Measurements from ENCODE around the gene ANKRD28. TPM values are rescaled to one million over a fixed set of nuclear protein-coding genes. Genes with fewer than 3 reads are reported as not detected.

Gene ANKRD28
- polyA plus RNA-seq, 1 experiment: 50.9 TPM

- no peak for DNase-seq (ENCODE audit: low read depth)
- Histone ChIP-seq H3K36me3 (ENCODE audit: control insufficient read depth, insufficient read depth, low read length) (peaks cover 5% of the 10 kb centered on the region), H3K27me3 (ENCODE audit: control insufficient read depth, insufficient read depth, low read length) (no peaks in the 10 kb centered on the region), H3K4me3 (ENCODE audit: low read depth, low read length) (no peak overlapping the region)
- ChIA-PET POLR2A (no interaction called here), CTCF (interaction anchor here (1.9 kb wide), 1 partner anchor 93 kb away, joined by 5 read pairs; no protein-coding TSS in a partner anchor)
- no peak for TF ChIP-seq CTCF (IDR thresholded peaks at IDR 0.05; ENCODE audit: insufficient read depth, low read depth, low read length)
These were observed 74.2 kb downstream of the ANKRD28 start for GRCh38 chr3:15723624-15723884.

GRCh38 chr3:15722877-15723623 is 74.7 kb downstream of the ANKRD28 start:
- Histone ChIP-seq H3K27me3 (ENCODE audit: control insufficient read depth, insufficient read depth, low read length) (no peaks in the 10 kb centered on the region), H3K4me3 (ENCODE audit: low read depth, low read length) (no peak overlapping the region), H3K36me3 (ENCODE audit: control insufficient read depth, insufficient read depth, low read length) (peaks cover 5% of the 10 kb centered on the region)
- no peak for TF ChIP-seq CTCF (IDR thresholded peaks at IDR 0.05; ENCODE audit: insufficient read depth, low read depth, low read length)
- ChIA-PET POLR2A (no interaction called here), CTCF (interaction anchor here (1.2 to 1.9 kb wide), 2 partner anchors 10 to 93 kb away, joined by 3 to 5 read pairs; no protein-coding TSS in a partner anchor)
- no peak for DNase-seq (ENCODE audit: low read depth)

GRCh38 chr3:15716178-15716577 is 81.6 kb downstream of the ANKRD28 start:
- no peak for TF ChIP-seq CTCF (IDR thresholded peaks at IDR 0.05; ENCODE audit: insufficient read depth, low read depth, low read length)
- peaks cover 5% of the 10 kb centered on the region; the same call in 1 of the 2 replicates for H3K36me3 ChIP-seq (ENCODE audit: control insufficient read depth, insufficient read depth, low read length)
- CTCF ChIA-PET: no interaction called here

GRCh38 chr3:15714448-15714847 is 83.3 kb downstream of the ANKRD28 start:
- no peak overlapping the region for H3K4me3 ChIP-seq (ENCODE audit: low read depth, low read length)
- ChIA-PET POLR2A (no interaction called here), CTCF (no interaction called here)
- no peak for TF ChIP-seq CTCF (IDR thresholded peaks at IDR 0.05; ENCODE audit: insufficient read depth, low read depth, low read length)
- DNase-seq (ENCODE audit: low read depth): no peak
- H3K27me3 ChIP-seq (ENCODE audit: control insufficient read depth, insufficient read depth, low read length): no peaks in the 10 kb centered on the region
- peaks cover 5% of the 10 kb centered on the region; the same call in 1 of the 2 replicates for H3K36me3 ChIP-seq (ENCODE audit: control insufficient read depth, insufficient read depth, low read length)

More at GRCh38 chr3:15716178-15716577, 81.6 kb downstream of the ANKRD28 start:
- DNase-seq (ENCODE audit: low read depth): no peak
- POLR2A ChIA-PET: no interaction called here
- Histone ChIP-seq H3K27me3 (ENCODE audit: control insufficient read depth, insufficient read depth, low read length) (no peaks in the 10 kb centered on the region), H3K4me3 (ENCODE audit: low read depth, low read length) (no peak overlapping the region)

- no peak for DNase-seq (ENCODE audit: low read depth)
- no peak overlapping the region for H3K4me3 ChIP-seq (ENCODE audit: low read depth, low read length)
- ChIA-PET CTCF (interaction anchor here (1.0 to 1.1 kb wide), 2 partner anchors 9 to 19 kb away, joined by 3 read pairs; no protein-coding TSS in a partner anchor), POLR2A (no interaction called here)
- H3K27me3 ChIP-seq (ENCODE audit: control insufficient read depth, insufficient read depth, low read length): no peaks in the 10 kb centered on the region
- TF ChIP-seq CTCF (IDR thresholded peaks at IDR 0.05; ENCODE audit: insufficient read depth, low read depth, low read length): no peak
- H3K36me3 ChIP-seq (ENCODE audit: control insufficient read depth, insufficient read depth, low read length): peaks cover 7% of the 10 kb centered on the region; the same call in 1 of the 2 replicates
These were observed 84.4 kb downstream of the ANKRD28 start for GRCh38 chr3:15713364-15713763.
